ENCODE results near the gene SLC17A3.

Gene SLC17A3

GRCh38 chr6:25830458-25830857, 43.6 kb downstream of the SLC17A3 start:
- Histone ChIP-seq H3K27ac (ENCODE audit: low read depth, low read length) (no peak overlapping the region), H3K4me1 (ENCODE audit: control insufficient read depth, insufficient read depth, low read length) (no peaks in the 10 kb centered on the region), H3K36me3 (ENCODE audit: control insufficient read depth, insufficient read depth, low read length) (no peaks in the 10 kb centered on the region), H3K9ac (ENCODE audit: low read length) (no peak overlapping the region), H3K27me3 (ENCODE audit: control insufficient read depth, insufficient read depth, low read length) (no peaks in the 10 kb centered on the region), H3K4me3 (ENCODE audit: low read length) (no peak overlapping the region)

- Histone ChIP-seq H3K9ac (ENCODE audit: low read length) (no peak overlapping the region), H3K27ac (ENCODE audit: low read depth, low read length) (no peak overlapping the region)
These were observed 44.7 kb downstream of the SLC17A3 start for GRCh38 chr6:25829375-25829774.

GRCh38 chr6:25821341-25821740, 52.7 kb downstream of the SLC17A3 start:
- Histone ChIP-seq H3K27ac (ENCODE audit: low read depth, low read length) (no peak overlapping the region), H3K27me3 (ENCODE audit: control insufficient read depth, insufficient read depth, low read length) (no peaks in the 10 kb centered on the region), H3K4me3 (ENCODE audit: low read length) (no peak overlapping the region), H3K36me3 (ENCODE audit: control insufficient read depth, insufficient read depth, low read length) (no peaks in the 10 kb centered on the region), H3K4me1 (ENCODE audit: control insufficient read depth, insufficient read depth, low read length) (no peaks in the 10 kb centered on the region), H3K9ac (ENCODE audit: low read length) (no peak overlapping the region)

More at GRCh38 chr6:25829375-25829774, 44.7 kb downstream of the SLC17A3 start:
- H3K36me3 ChIP-seq (ENCODE audit: control insufficient read depth, insufficient read depth, low read length): no peaks in the 10 kb centered on the region
- H3K4me1 ChIP-seq (ENCODE audit: control insufficient read depth, insufficient read depth, low read length): no peaks in the 10 kb centered on the region
- H3K4me3 ChIP-seq (ENCODE audit: low read length): no peak overlapping the region
- no peaks in the 10 kb centered on the region for H3K27me3 ChIP-seq (ENCODE audit: control insufficient read depth, insufficient read depth, low read length)

GRCh38 chr6:25816252-25816651, 57.8 kb downstream of the SLC17A3 start:
- H3K9ac ChIP-seq (ENCODE audit: low read length): no peak overlapping the region
- H3K36me3 ChIP-seq (ENCODE audit: control insufficient read depth, insufficient read depth, low read length): no peaks in the 10 kb centered on the region
- no peaks in the 10 kb centered on the region for H3K4me1 ChIP-seq (ENCODE audit: control insufficient read depth, insufficient read depth, low read length)
- H3K4me3 ChIP-seq (ENCODE audit: low read length): no peak overlapping the region
- H3K27me3 ChIP-seq (ENCODE audit: control insufficient read depth, insufficient read depth, low read length): no peaks in the 10 kb centered on the region
- no peak overlapping the region for H3K27ac ChIP-seq (ENCODE audit: low read depth, low read length)

- Histone ChIP-seq H3K27me3 (ENCODE audit: control insufficient read depth, insufficient read depth, low read length) (no peaks in the 10 kb centered on the region), H3K27ac (ENCODE audit: low read depth, low read length) (no peak overlapping the region), H3K9ac (ENCODE audit: low read length) (no peak overlapping the region), H3K4me1 (ENCODE audit: control insufficient read depth, insufficient read depth, low read length) (no peaks in the 10 kb centered on the region), H3K36me3 (ENCODE audit: control insufficient read depth, insufficient read depth, low read length) (no peaks in the 10 kb centered on the region), H3K4me3 (ENCODE audit: low read length) (no peak overlapping the region)
These were observed 58.8 kb downstream of the SLC17A3 start for GRCh38 chr6:25815194-25815593.

- Histone ChIP-seq H3K36me3 (ENCODE audit: control insufficient read depth, insufficient read depth, low read length) (no peaks in the 10 kb centered on the region), H3K27me3 (ENCODE audit: control insufficient read depth, insufficient read depth, low read length) (no peaks in the 10 kb centered on the region), H3K4me3 (ENCODE audit: low read length) (no peak overlapping the region), H3K27ac (ENCODE audit: low read depth, low read length) (no peak overlapping the region), H3K4me1 (ENCODE audit: control insufficient read depth, insufficient read depth, low read length) (no peaks in the 10 kb centered on the region), H3K9ac (ENCODE audit: low read length) (no peak overlapping the region)
These were observed 69.2 kb downstream of the SLC17A3 start for GRCh38 chr6:25804804-25805203.

GRCh38 chr6:25801436-25801835, 72.6 kb downstream of the SLC17A3 start:
- H3K9ac ChIP-seq (ENCODE audit: low read length): no peak overlapping the region
- no peak overlapping the region for H3K27ac ChIP-seq (ENCODE audit: low read depth, low read length)
- H3K36me3 ChIP-seq (ENCODE audit: control insufficient read depth, insufficient read depth, low read length): no peaks in the 10 kb centered on the region
- no peaks in the 10 kb centered on the region for H3K27me3 ChIP-seq (ENCODE audit: control insufficient read depth, insufficient read depth, low read length)
- no peak overlapping the region for H3K4me3 ChIP-seq (ENCODE audit: low read length)
- H3K4me1 ChIP-seq (ENCODE audit: control insufficient read depth, insufficient read depth, low read length): no peaks in the 10 kb centered on the region

All from rectal smooth muscle tissue (tissue), 1 donor.